GM21717 (cell line): Measurements from ENCODE around the gene PITX2.

Experiments
- ATAC-seq: cut with Tn5 transposase; IDR thresholded peaks from one replicate; pipeline ENCODE4 v1.9.1; 2021; ENCODE audit warnings: mild to moderate bottlenecking, moderate library complexity; ENCODE audit not compliant: unreplicated experiment

PITX2 gene

DNA sequence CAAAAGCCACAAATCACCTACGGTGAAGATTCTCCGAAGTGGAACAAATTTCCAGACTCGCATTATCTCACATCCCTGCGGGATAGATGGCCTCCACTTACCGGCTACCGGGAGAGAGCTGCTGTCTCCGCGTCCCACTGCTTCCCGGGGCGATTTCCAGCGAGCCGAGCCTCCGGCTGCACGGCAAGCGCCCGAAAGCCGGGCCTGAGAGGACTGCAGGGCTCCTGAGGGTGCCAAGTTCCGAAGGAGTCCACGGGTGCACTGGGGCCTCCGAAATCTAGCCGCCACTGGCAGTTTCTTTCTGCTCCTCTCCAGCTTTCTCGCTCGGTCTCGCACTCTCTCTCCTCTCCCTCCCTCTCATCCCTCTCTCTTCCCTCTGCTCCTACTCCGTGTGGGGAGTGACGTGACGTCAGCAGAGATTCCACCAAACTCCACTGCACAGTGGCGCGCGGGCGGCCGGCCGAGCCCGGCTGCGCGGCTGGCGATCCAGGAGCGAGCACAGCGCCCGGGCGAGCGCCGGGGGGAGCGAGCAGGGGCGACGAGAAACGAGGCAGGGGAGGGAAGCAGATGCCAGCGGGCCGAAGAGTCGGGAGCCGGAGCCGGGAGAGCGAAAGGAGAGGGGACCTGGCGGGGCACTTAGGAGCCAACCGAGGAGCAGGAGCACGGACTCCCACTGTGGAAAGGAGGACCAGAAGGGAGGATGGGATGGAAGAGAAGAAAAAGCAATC, 14.0 kb upstream of the PITX2 start:
- no peak for ATAC-seq

DNA sequence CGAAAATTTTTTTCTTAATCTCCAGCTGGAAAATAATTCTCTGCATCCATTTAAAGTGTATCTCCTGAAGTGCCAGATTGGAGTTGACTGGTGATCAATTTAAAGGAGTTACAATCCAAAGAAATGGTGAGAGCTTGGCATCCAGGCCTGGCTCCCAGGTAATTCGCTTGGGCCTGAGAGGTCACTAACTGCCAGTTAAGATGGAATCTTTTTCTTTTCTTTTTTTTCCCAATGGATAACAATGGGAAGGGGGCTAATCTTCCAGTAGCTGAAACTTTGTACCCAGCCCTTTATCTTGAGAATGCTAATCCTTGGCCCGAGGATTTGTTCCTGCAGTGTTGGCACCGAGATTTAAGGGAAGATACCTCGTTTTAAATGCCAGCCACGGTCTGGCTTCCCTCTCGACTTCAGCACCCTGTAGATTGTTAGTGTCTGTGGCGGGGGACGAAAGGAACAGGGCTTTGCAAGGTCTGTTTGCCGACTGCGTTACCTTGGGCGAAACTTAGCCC, 13.3 kb upstream of the PITX2 start:
- no peak for ATAC-seq

GRCh38 chr4:110635163-110635865, 12.4 kb upstream of the PITX2 start:
- no peak for ATAC-seq

GRCh38 chr4:110634350-110635162, 11.7 kb upstream of the PITX2 start:
- no peak for ATAC-seq

DNA sequence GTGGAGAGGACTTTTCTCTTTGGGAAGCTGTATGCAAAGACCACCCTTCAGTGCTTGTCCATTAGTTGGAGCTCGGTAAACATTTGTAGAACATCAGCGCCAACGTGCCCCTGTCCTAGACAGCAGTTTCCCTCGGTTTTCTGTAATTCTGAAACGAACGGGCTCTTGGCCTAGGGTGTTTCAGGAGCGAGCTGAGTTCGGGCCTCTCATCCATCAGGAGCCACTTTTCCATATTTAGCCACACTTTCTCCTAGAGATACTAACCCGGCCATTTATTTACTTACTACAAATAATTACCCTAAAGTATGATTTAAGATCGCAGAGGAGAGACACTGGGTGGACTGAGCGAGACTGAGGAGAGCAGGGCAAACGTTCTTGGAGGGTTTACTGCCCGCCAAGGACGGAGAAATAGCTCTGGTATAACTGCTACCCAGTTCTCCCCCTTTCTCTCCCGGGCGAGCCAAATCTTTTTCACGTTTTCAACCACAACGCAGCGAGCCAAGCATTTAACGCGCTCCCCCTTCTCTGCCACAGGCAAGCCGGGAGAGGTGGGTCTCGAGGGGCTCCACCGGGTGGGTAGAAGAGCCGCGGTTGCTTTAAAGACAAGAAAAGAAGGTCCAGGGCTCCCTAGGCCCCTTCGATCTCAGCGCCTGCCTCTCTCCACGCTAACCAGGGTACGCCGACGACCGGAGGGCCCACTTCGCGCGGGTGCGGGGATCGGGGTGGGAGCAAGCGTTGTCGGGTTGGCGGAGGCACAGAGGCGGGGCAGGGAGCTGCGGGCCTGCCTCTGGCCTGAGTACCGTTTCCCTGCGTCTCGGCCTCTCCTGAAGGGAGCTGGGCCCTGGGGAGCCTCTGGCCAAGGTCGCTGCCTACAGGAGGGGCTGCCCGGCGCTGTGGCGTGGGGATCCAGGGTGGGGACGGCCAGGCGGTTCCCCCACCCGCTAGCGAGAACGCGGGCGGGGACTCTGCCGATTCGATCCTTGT, 10.8 kb upstream of the PITX2 start:
- no peak for ATAC-seq

DNA sequence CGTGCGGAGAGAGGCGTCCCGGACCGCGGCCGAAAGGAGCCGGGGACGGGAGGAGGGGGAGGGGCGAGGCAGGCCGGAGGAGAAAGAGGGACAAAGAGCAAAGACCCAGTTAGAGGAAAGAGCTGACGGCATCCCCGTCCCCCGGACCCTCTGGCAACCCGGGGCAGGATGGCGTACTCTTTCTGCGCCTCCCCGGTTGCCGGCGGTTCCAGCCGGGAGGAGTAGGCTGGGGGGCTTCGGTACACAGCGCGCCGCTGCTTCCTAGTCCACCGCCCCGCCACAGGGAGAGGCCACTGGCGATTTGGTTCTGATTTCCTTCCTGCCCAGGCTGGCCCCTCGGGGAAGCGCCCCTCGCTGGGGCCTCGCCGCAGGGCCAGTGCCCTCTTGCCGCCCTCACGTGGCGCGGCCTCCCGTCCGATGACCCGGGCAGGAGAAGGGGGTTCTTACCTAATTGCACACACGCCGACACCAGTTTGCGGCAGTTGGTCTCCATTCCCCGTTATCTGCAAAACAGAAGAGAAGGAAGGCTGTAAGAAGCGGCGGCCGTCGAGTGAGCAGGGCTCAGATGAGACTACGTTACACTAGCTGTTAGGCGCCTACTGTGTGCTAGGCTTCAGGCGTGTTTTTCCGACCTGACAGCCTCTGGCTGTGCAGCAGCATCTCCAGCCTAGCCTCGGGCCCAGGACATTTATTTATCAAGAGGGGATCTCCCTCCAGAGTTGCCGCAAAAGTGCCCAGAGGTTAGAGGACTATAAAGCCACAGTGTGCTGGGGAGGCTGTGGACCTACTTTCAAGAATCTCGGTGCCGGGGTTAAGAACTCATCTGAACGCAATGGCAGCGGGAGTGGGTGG, 9.9 kb upstream of the PITX2 start:
- no peak for ATAC-seq

DNA sequence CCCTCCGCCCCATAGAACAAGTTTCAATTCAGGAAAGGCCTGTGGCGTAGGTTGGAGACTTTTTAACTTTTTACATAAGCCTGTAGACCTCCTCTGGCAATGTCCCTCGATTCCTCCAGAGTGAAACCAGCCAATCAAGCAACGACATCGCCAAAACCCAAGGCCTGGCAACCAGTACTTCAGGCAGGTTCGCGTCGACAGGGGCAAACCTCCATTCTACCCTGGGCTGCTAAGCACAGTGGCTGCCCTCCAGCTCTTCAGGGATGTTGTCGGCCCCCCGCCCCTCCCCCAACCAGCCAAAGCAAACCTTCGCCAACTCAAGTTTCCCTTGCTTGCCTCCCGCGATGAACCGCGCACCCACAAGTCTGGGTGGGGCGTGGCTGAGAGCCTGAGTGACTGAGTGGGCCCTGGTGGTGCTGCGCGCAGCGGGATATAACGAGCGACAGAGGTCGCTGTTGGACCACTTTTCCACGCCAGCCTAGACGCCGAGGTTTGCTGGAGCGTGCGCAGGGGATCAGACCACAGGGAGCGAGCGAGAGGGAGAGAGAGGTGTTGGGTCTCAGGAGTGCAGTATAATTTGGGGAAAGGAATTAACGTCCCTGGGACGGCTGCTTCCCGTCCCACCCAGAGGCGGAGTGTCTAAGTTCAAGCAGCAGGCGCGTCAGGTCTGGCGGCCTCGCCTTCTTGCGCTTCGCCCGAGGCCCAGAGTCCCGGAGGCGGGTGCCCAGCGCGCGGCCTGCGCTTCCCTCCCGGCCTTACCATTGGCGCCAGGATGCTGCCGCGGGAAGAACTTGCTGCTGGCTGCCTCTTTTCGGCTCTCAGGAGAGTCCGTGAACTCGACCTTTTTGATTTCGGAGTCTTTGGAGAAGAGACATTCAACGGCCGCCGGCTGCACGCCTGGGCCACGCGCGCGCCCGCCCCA, 9.0 kb upstream of the PITX2 start:
- peak; percentile 98 for ATAC-seq

- ATAC-seq: no peak
These were observed 8.0 kb upstream of the PITX2 start for GRCh38 chr4:110630688-110631402.

DNA sequence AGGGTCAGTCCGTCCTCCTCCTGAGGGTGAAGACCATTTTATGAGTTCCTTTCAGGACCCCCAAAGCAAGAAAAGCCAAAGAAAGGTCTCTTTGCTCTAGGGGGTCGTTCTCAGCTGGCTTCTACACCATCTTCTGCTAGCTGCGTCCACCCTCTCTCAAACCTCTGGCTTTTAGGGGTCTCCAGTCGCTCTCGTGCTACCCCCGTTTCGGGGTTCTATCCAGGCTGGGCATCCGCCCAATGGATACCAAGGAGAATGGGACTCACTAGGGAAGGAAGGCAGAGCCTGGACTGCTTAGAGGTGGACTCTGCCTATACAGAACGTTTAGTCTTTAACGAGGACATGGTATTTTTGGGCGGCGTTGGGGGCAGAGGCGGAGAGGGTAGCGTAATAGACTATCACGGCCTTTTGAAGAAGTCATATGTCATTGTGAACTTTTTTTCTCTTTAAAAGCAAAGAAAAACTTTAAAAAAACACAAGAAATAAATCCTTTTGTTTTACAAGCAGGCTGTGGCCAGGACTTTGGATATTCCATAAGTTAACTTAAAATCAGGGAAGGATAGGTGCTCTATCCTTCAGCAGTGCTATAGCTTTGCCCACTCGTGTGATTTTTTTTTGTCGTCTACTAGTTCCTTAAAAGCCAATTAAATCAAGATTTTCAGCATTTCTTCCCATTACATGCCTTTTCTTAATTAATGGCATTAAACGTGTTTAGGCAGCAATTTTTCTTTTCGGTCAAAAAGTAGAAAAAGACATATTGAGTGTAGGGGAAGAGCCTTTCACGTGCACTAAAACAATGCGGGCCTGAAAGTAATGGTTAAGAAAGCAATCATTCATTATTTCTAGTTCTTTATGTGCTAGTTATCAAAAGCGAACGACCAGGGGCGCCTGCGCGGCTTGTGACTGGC, 7.2 kb upstream of the PITX2 start:
- ATAC-seq: no peak

- ATAC-seq: no peak
These were observed 6.4 kb upstream of the PITX2 start for GRCh38 chr4:110629214-110629754.

DNA sequence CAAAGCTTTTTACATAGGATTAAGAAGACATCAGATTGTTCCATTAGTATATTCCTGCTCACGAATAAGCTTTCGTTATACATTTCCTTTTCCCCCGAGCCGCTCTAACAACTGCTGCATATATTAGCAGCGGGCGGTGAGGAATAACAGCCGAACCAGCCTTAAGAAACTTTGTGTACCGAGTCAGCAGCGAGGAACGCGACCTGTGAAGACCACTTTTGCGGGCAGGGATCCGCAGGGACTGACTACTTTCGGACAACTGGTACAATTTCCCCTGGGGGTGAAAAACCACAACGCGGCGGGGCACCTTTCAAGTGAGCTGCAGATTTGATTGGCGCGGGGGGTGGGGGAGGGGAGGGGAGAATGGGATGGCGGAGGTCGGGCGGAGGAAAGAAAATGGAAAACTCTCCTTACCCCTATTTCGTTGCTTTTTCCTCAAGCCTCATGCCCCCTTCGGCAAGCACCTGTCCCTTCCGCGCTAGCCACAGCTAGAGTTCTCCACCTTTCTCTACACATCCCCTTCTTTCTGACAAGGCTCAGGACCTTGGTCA, 5.9 kb upstream of the PITX2 start:
- no peak for ATAC-seq

- no peak for ATAC-seq
These were observed 5.2 kb upstream of the PITX2 start for GRCh38 chr4:110627977-110628662.

GRCh38 chr4:110626532-110627153, 3.8 kb upstream of the PITX2 start:
- ATAC-seq: no peak

DNA sequence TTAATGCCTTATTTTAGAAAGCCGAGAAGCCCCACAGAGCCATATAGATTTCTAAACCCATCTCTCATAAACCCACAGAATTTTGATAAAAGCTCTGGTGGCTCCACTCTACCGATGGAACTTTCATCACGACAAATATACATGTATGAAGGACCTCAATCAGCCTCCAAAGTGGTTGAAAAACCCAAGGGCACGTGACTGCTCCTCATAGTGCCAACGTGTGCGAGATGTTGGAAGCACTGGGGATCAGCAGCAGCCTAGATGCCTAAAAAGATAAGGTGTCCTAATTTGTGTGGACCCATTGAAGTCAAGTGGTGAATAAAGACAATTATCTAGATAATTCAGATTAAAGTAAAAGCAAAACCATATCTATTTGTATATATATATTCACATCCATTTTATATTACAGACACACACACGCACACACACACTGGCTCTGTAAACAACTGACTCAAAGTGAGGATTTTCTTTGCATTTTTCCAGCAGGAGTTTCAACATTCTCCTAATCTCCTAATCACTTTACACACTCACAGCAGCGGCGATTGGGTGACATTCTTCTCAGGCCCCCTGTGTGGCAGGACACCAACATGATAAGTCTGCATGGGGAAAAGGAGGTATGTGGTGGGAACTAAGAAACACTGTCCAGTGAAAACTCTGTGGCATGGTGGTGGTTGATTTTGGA, 2.8 kb upstream of the PITX2 start:
- ATAC-seq: no peak
